ENCODE measurements around the gene ERMARD. TPM values are rescaled to one million over a fixed set of nuclear protein-coding genes. Genes with fewer than 3 reads are reported as not detected.

Gene ERMARD
- total RNA-seq, 1 experiment from 2014 or later: 25.3 TPM

DNA sequence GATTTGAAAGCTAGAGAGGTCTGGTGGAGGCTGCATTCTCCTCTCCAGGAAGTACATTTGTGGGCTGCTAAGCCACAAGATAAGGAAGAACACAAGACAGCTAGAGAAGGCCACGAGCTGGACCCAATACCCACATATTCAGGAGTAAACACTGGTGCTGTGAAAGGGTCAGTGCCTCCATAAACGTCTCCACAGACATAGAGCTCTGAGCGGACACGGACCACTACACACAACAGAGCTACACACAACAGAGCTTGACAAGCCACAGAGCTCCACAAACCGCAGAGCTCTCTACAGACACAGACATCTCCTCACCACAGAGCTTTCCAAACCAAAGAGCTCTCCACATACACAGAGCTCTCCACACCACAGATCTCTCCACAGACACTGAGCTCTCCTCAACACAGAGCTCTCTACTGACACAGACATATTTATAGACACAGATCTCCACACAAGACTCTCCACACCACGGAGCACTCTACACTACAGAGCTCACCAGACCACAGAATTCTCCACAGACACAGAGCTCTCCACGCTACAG, 51.9 kb downstream of the ERMARD start:
- no TSS peak for BruUV-seq (replicated peaks)
- intact Hi-C loops (cut with micrococcal nuclease; ENCODE audit: unreplicated experiment): no loop called here
- Histone ChIP-seq H3K9me3 (no peaks in the 10 kb centered on the region), H3K4me3 (ENCODE audit: low read depth, low read length) (no peak overlapping the region), H3K4me1 (peaks cover 84% of the 10 kb centered on the region), H3K27me3 (replicated peaks; ENCODE audit: control insufficient read depth, insufficient read depth, low read length) (no peaks in the 10 kb centered on the region), H3K36me3 (ENCODE audit: control insufficient read depth, insufficient read depth, low read length) (peaks cover 2% of the 10 kb centered on the region; the same call in 1 of the 2 replicates)
- Mint-ChIP-seq H3K36me3 (ENCODE audit: insufficient read depth, unreplicated experiment) (peaks cover 29% of the 10 kb centered on the region), H3K4me3 (ENCODE audit: unreplicated experiment) (peak overlapping the region; percentile 6), H3K27me3 (ENCODE audit: insufficient read depth, unreplicated experiment) (no peaks in the 10 kb centered on the region), H3K4me1 (ENCODE audit: low read depth, unreplicated experiment) (peaks cover 66% of the 10 kb centered on the region), H3K27ac (ENCODE audit: unreplicated experiment) (peak overlapping the region; percentile 90), H3K9me3 (ENCODE audit: unreplicated experiment) (peaks cover 11% of the 10 kb centered on the region)
- CTCF ChIA-PET: interaction anchor here (1.1 to 4.5 kb wide), 3 partner anchors 9 to 28 kb away, joined by 3 to 32 read pairs (median 24); no protein-coding TSS in a partner anchor
- no peak for DNase-seq
- POLR2A ChIA-PET: interaction anchor here (0.5 to 0.7 kb wide), 2 partner anchors 130 to 488 kb away, joined by 3 to 10 read pairs; partner anchors contain the start of gene DLL1
- TF ChIP-seq, protein P1, sequence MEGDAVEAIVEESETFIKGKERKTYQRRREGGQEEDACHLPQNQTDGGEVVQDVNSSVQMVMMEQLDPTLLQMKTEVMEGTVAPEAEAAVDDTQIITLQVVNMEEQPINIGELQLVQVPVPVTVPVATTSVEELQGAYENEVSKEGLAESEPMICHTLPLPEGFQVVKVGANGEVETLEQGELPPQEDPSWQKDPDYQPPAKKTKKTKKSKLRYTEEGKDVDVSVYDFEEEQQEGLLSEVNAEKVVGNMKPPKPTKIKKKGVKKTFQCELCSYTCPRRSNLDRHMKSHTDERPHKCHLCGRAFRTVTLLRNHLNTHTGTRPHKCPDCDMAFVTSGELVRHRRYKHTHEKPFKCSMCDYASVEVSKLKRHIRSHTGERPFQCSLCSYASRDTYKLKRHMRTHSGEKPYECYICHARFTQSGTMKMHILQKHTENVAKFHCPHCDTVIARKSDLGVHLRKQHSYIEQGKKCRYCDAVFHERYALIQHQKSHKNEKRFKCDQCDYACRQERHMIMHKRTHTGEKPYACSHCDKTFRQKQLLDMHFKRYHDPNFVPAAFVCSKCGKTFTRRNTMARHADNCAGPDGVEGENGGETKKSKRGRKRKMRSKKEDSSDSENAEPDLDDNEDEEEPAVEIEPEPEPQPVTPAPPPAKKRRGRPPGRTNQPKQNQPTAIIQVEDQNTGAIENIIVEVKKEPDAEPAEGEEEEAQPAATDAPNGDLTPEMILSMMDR (IDR thresholded peaks at IDR 0.05; ENCODE audit: insufficient read depth in 1 of 2, low read depth in 1 of 2, low read length in 1 of 2, severe bottlenecking in 1 of 2, unreplicated experiment in 1 of 2): no peak

DNA sequence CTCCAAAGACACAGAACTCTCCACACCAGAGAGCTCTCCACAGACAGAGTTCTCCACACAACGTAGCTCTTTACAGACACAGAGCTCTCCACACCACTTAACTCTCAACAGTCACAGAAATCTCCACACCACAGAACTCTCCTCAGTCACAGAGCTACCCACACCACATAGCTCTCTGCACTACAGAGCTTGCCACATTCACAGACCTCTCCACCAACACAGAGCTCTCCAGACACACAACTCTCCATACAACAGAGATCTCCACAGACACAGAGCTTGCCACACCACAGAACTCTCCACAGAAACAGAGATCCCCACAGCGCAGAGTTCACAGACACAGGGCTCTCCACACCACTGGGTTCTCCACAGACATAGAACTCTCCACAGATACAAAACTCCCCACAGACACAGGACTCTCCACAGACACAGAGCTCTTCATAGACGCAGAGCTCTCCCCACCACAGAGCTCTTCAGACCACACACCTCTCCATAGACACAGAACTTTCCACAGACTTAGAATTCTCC, 52.5 kb downstream of the ERMARD start:
- Histone ChIP-seq H3K4me3 (ENCODE audit: low read depth, low read length) (no peak overlapping the region), H3K27me3 (replicated peaks; ENCODE audit: control insufficient read depth, insufficient read depth, low read length) (no peaks in the 10 kb centered on the region), H3K9me3 (no peaks in the 10 kb centered on the region), H3K4me1 (peaks cover 79% of the 10 kb centered on the region), H3K36me3 (ENCODE audit: control insufficient read depth, insufficient read depth, low read length) (peaks cover 2% of the 10 kb centered on the region; the same call in 1 of the 2 replicates)
- H3K27me3 Mint-ChIP-seq (ENCODE audit: insufficient read depth, unreplicated experiment): no peaks in the 10 kb centered on the region
- H3K4me3 Mint-ChIP-seq (ENCODE audit: unreplicated experiment): peak overlapping the region; percentile 6
- H3K36me3 Mint-ChIP-seq (ENCODE audit: insufficient read depth, unreplicated experiment): peaks cover 29% of the 10 kb centered on the region
- POLR2A ChIA-PET: no interaction called here
- no peak for DNase-seq
- intact Hi-C loops (cut with micrococcal nuclease; ENCODE audit: unreplicated experiment): no loop called here
- H3K9me3 Mint-ChIP-seq (ENCODE audit: unreplicated experiment): peaks cover 11% of the 10 kb centered on the region
- CTCF ChIA-PET: interaction anchor here (0.6 to 4.5 kb wide), 4 partner anchors 9 to 241 kb away, joined by 3 to 32 read pairs (median 14); no protein-coding TSS in a partner anchor
- H3K27ac Mint-ChIP-seq (ENCODE audit: unreplicated experiment): peak overlapping the region; percentile 90
- TF ChIP-seq, protein P1 (IDR thresholded peaks at IDR 0.05; ENCODE audit: insufficient read depth in 1 of 2, low read depth in 1 of 2, low read length in 1 of 2, severe bottlenecking in 1 of 2, unreplicated experiment in 1 of 2): no peak
- peaks cover 60% of the 10 kb centered on the region for H3K4me1 Mint-ChIP-seq (ENCODE audit: low read depth, unreplicated experiment)
- BruUV-seq (replicated peaks): no TSS peak

DNA sequence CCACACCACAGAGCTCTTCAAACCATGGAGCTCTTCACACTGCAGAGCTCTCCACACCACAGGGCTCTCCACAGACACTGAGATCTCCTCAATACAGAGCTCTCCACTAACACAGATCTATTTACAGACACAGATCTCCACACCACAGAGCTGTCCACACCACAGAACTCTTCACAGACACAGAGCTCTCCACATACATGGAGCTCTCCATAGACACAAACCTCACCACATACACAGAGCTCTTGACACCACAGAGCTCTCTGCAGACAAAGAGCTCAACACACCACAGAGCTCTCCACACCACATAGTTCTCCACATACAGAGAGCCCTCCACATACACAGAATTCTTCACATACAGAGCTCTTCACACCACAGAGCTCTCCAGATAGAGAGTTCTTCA, 53.0 kb downstream of the ERMARD start:
- Histone ChIP-seq H3K4me1 (peaks cover 73% of the 10 kb centered on the region), H3K9me3 (no peaks in the 10 kb centered on the region), H3K36me3 (ENCODE audit: control insufficient read depth, insufficient read depth, low read length) (peaks cover 2% of the 10 kb centered on the region; the same call in 1 of the 2 replicates), H3K4me3 (ENCODE audit: low read depth, low read length) (no peak overlapping the region), H3K27me3 (replicated peaks; ENCODE audit: control insufficient read depth, insufficient read depth, low read length) (no peaks in the 10 kb centered on the region)
- POLR2A ChIA-PET: interaction anchor here (0.9 kb wide), 1 partner anchor 14 kb away, joined by 5 read pairs; no protein-coding TSS in a partner anchor
- CTCF ChIA-PET: interaction anchor here (0.6 to 4.5 kb wide), 3 partner anchors 14 to 240 kb away, joined by 4 to 32 read pairs (median 24); no protein-coding TSS in a partner anchor
- no peak for DNase-seq
- no TSS peak for BruUV-seq (replicated peaks)
- intact Hi-C loops (cut with micrococcal nuclease; ENCODE audit: unreplicated experiment): no loop called here
- H3K4me3 Mint-ChIP-seq (ENCODE audit: unreplicated experiment): peak overlapping the region; percentile 6
- no peaks in the 10 kb centered on the region for H3K27me3 Mint-ChIP-seq (ENCODE audit: insufficient read depth, unreplicated experiment)
- peaks cover 29% of the 10 kb centered on the region for H3K36me3 Mint-ChIP-seq (ENCODE audit: insufficient read depth, unreplicated experiment)
- H3K27ac Mint-ChIP-seq (ENCODE audit: unreplicated experiment): peak overlapping the region; percentile 90
- peaks cover 57% of the 10 kb centered on the region for H3K4me1 Mint-ChIP-seq (ENCODE audit: low read depth, unreplicated experiment)
- TF ChIP-seq, protein P1 (IDR thresholded peaks at IDR 0.05; ENCODE audit: insufficient read depth in 1 of 2, low read depth in 1 of 2, low read length in 1 of 2, severe bottlenecking in 1 of 2, unreplicated experiment in 1 of 2): no peak
- peaks cover 11% of the 10 kb centered on the region for H3K9me3 Mint-ChIP-seq (ENCODE audit: unreplicated experiment)

Measured in Caco-2 (cell line).